ENCODE measurements around the gene CDH4. TPM values are rescaled to one million over a fixed set of nuclear protein-coding genes. Genes with fewer than 3 reads are reported as not detected.

The CDH4 gene
- total RNA-seq, 1 donor from 2014 or later = 8.3 TPM

GRCh38 chr20:61587681-61588289 lies 335.7 kb downstream of the CDH4 start:
- peaks cover 30% of the 10 kb centered on the region for H3K27me3 Mint-ChIP-seq
- TF ChIP-seq CTCF (conservative IDR thresholded peaks at IDR 0.05) = no peak
- no peak for DNase-seq (ENCODE audit: extremely low spot score, unreplicated experiment)
- H3K4me3 Mint-ChIP-seq = no peak overlapping the region
- H3K4me1 Mint-ChIP-seq (ENCODE audit: unreplicated experiment) = peaks cover 23% of the 10 kb centered on the region
- peaks cover 6% of the 10 kb centered on the region for H3K9me3 Mint-ChIP-seq
- no peaks in the 10 kb centered on the region for H3K36me3 Mint-ChIP-seq
- no peak overlapping the region for H3K27ac Mint-ChIP-seq

GRCh38 chr20:61588411-61589385 lies 336.6 kb downstream of the CDH4 start:
- H3K4me3 Mint-ChIP-seq = peak overlapping the region; percentile 12
- H3K27ac Mint-ChIP-seq = no peak overlapping the region
- no peak for TF ChIP-seq CTCF (conservative IDR thresholded peaks at IDR 0.05)
- H3K27me3 Mint-ChIP-seq = peaks cover 26% of the 10 kb centered on the region
- H3K9me3 Mint-ChIP-seq = peaks cover 6% of the 10 kb centered on the region
- H3K36me3 Mint-ChIP-seq = peaks cover 3% of the 10 kb centered on the region
- no peak for DNase-seq (ENCODE audit: extremely low spot score, unreplicated experiment)
- H3K4me1 Mint-ChIP-seq (ENCODE audit: unreplicated experiment) = peaks cover 21% of the 10 kb centered on the region

- Mint-ChIP-seq H3K36me3 (peaks cover 3% of the 10 kb centered on the region), H3K9me3 (peaks cover 6% of the 10 kb centered on the region), H3K4me3 (no peak overlapping the region), H3K4me1 (ENCODE audit: unreplicated experiment) (peaks cover 17% of the 10 kb centered on the region), H3K27me3 (peaks cover 19% of the 10 kb centered on the region), H3K27ac (no peak overlapping the region)
- no peak for TF ChIP-seq CTCF (conservative IDR thresholded peaks at IDR 0.05)
- DNase-seq (ENCODE audit: extremely low spot score, unreplicated experiment) = no peak
Measured at GRCh38 chr20:61590236-61590635, 338.2 kb downstream of the CDH4 start.

- DNase-seq (ENCODE audit: extremely low spot score, unreplicated experiment) = no peak
- H3K27me3 Mint-ChIP-seq = peaks cover 18% of the 10 kb centered on the region
- peaks cover 9% of the 10 kb centered on the region for H3K4me1 Mint-ChIP-seq (ENCODE audit: unreplicated experiment)
- no peak for TF ChIP-seq CTCF (conservative IDR thresholded peaks at IDR 0.05)
- H3K27ac Mint-ChIP-seq = no peak overlapping the region
- H3K36me3 Mint-ChIP-seq = peaks cover 3% of the 10 kb centered on the region
- no peak overlapping the region for H3K4me3 Mint-ChIP-seq
- peaks cover 10% of the 10 kb centered on the region for H3K9me3 Mint-ChIP-seq
Measured at GRCh38 chr20:61593516-61593915, 341.5 kb downstream of the CDH4 start.

GRCh38 chr20:61594198-61594597 lies 342.1 kb downstream of the CDH4 start:
- no peak for TF ChIP-seq CTCF (conservative IDR thresholded peaks at IDR 0.05)
- no peak overlapping the region for H3K27ac Mint-ChIP-seq
- H3K4me3 Mint-ChIP-seq = no peak overlapping the region
- H3K36me3 Mint-ChIP-seq = peaks cover 3% of the 10 kb centered on the region
- H3K4me1 Mint-ChIP-seq (ENCODE audit: unreplicated experiment) = peaks cover 3% of the 10 kb centered on the region
- peaks cover 11% of the 10 kb centered on the region for H3K27me3 Mint-ChIP-seq
- DNase-seq (ENCODE audit: extremely low spot score, unreplicated experiment) = no peak
- peaks cover 10% of the 10 kb centered on the region for H3K9me3 Mint-ChIP-seq
